ES-I3 (cell line): ENCODE data around the gene ARAP2.

ENCODE experiments used
- H3K36me3 ChIP-seq: 2 replicates; pipeline ENCODE4 v1.6.1; 2013; ENCODE audit warnings: mild to moderate bottlenecking, low read length, control low read depth, moderate library complexity; ENCODE audit not compliant: insufficient read depth
- H3K4me1 ChIP-seq: 2 replicates; pipeline ENCODE4 v1.6.1; 2013; ENCODE audit warnings: mild to moderate bottlenecking, control low read depth, low read length; ENCODE audit not compliant: insufficient read depth
- H3K9ac ChIP-seq: 2 replicates; pipeline ENCODE4 v1.6.1; 2013; ENCODE audit warnings: low read depth, mild to moderate bottlenecking, low read length, moderate library complexity
- H3K9me3 ChIP-seq: 2 replicates; pipeline ENCODE4 v1.6.1; 2013; ENCODE audit warnings: mild to moderate bottlenecking, low read length, moderate library complexity; ENCODE audit not compliant: control insufficient read depth, insufficient read depth

Gene ARAP2

GRCh38 chr4:36241771-36242170 is 2.5 kb downstream of the ARAP2 start:
- Histone ChIP-seq H3K4me1 (no peaks in the 10 kb centered on the region), H3K9ac (no peak overlapping the region), H3K9me3 (no peaks in the 10 kb centered on the region), H3K36me3 (no peaks in the 10 kb centered on the region)

GRCh38 chr4:36237366-36238313 is 6.7 kb downstream of the ARAP2 start:
- Histone ChIP-seq H3K36me3 (no peaks in the 10 kb centered on the region), H3K9me3 (no peaks in the 10 kb centered on the region), H3K4me1 (no peaks in the 10 kb centered on the region), H3K9ac (no peak overlapping the region)

GRCh38 chr4:36236159-36236558 is 8.2 kb downstream of the ARAP2 start:
- H3K4me1 ChIP-seq = no peaks in the 10 kb centered on the region
- no peak overlapping the region for H3K9ac ChIP-seq
- H3K9me3 ChIP-seq = no peaks in the 10 kb centered on the region
- no peaks in the 10 kb centered on the region for H3K36me3 ChIP-seq

GRCh38 chr4:36235306-36235705 is 9.0 kb downstream of the ARAP2 start:
- Histone ChIP-seq H3K9ac (no peak overlapping the region), H3K9me3 (no peaks in the 10 kb centered on the region), H3K4me1 (no peaks in the 10 kb centered on the region), H3K36me3 (no peaks in the 10 kb centered on the region)

GRCh38 chr4:36233567-36234266 is 10.6 kb downstream of the ARAP2 start:
- no peaks in the 10 kb centered on the region for H3K36me3 ChIP-seq
- H3K9me3 ChIP-seq = no peaks in the 10 kb centered on the region
- no peaks in the 10 kb centered on the region for H3K4me1 ChIP-seq
- no peak overlapping the region for H3K9ac ChIP-seq

- Histone ChIP-seq H3K9me3 (no peaks in the 10 kb centered on the region), H3K36me3 (no peaks in the 10 kb centered on the region)
Observed at GRCh38 chr4:36230534-36230933, 13.8 kb downstream of the ARAP2 start.

GRCh38 chr4:36227913-36228312 is 16.4 kb downstream of the ARAP2 start:
- Histone ChIP-seq H3K9me3 (no peaks in the 10 kb centered on the region), H3K9ac (no peak overlapping the region), H3K4me1 (no peaks in the 10 kb centered on the region; the same call in 1 of the 2 replicates), H3K36me3 (no peaks in the 10 kb centered on the region)

More at GRCh38 chr4:36230534-36230933, 13.8 kb downstream of the ARAP2 start:
- Histone ChIP-seq H3K9ac (no peak overlapping the region), H3K4me1 (no peaks in the 10 kb centered on the region)

- H3K9ac ChIP-seq = no peak overlapping the region
Observed at GRCh38 chr4:36226430-36227227, 17.7 kb downstream of the ARAP2 start.

GRCh38 chr4:36224972-36225903 is 19.1 kb downstream of the ARAP2 start:
- Histone ChIP-seq H3K36me3 (no peaks in the 10 kb centered on the region), H3K9ac (no peak overlapping the region), H3K4me1 (no peaks in the 10 kb centered on the region; the same call in 1 of the 2 replicates), H3K9me3 (no peaks in the 10 kb centered on the region)

More at GRCh38 chr4:36226430-36227227, 17.7 kb downstream of the ARAP2 start:
- H3K4me1 ChIP-seq = no peaks in the 10 kb centered on the region; the same call in 1 of the 2 replicates
- H3K36me3 ChIP-seq = no peaks in the 10 kb centered on the region
- no peaks in the 10 kb centered on the region for H3K9me3 ChIP-seq

- H3K9me3 ChIP-seq = no peaks in the 10 kb centered on the region
- no peaks in the 10 kb centered on the region for H3K36me3 ChIP-seq
- no peak overlapping the region for H3K9ac ChIP-seq
- H3K4me1 ChIP-seq = no peaks in the 10 kb centered on the region; the same call in 1 of the 2 replicates
Observed at GRCh38 chr4:36222702-36223101, 21.6 kb downstream of the ARAP2 start.

- Histone ChIP-seq H3K9ac (no peak overlapping the region), H3K9me3 (no peaks in the 10 kb centered on the region), H3K4me1 (no peaks in the 10 kb centered on the region; the same call in 1 of the 2 replicates), H3K36me3 (no peaks in the 10 kb centered on the region)
Observed at GRCh38 chr4:36220776-36221175, 23.5 kb downstream of the ARAP2 start.

- no peaks in the 10 kb centered on the region for H3K4me1 ChIP-seq
- H3K9me3 ChIP-seq = no peaks in the 10 kb centered on the region
- no peak overlapping the region for H3K9ac ChIP-seq
- no peaks in the 10 kb centered on the region for H3K36me3 ChIP-seq
Observed at GRCh38 chr4:36218121-36218520, 26.2 kb downstream of the ARAP2 start.

GRCh38 chr4:36215627-36216026 is 28.7 kb downstream of the ARAP2 start:
- Histone ChIP-seq H3K9ac (no peak overlapping the region), H3K9me3 (no peaks in the 10 kb centered on the region), H3K36me3 (no peaks in the 10 kb centered on the region), H3K4me1 (no peaks in the 10 kb centered on the region)
